HL-60 (cell line): ENCODE measurements around the gene ADD1.

Source experiments
- DNase-seq, 2 experiments: peaks; one replicate each; pipeline ENCODE4 v3.0.0-alpha.2; 2010 to 2020; ENCODE audit warnings: low read depth in 1 of 2, low spot score in 1 of 2
- H3K27ac ChIP-seq: fragments of 250-450 bp; sonication (Bioruptor Pico); replicated peaks from 2 replicates; pipeline ENCODE4 v1.5.1; 2020; ENCODE audit warnings: mild to moderate bottlenecking, moderate library complexity
- H3K27me3 ChIP-seq: fragments of 250-450 bp; sonication (Bioruptor Pico); 2 replicates; pipeline ENCODE4 v1.5.1; 2021; ENCODE audit warnings: mild to moderate bottlenecking, moderate library complexity; ENCODE audit not compliant: insufficient read depth, poor library complexity, severe bottlenecking
- H3K4me3 ChIP-seq: replicated peaks from 2 replicates; pipeline ENCODE4 v1.5.1; 2011; ENCODE audit warnings: mild to moderate bottlenecking, control low read depth, low read length; ENCODE audit not compliant: insufficient read depth
- GABPA ChIP-seq: IDR thresholded peaks from 2 replicates; pipeline ENCODE4 v1.6.1; 2012; ENCODE audit warnings: low read depth
- POLR2AphosphoS5 ChIP-seq: IDR thresholded peaks from 2 replicates; pipeline ENCODE4 v1.6.1; 2012; ENCODE audit warnings: low read depth
- SPI1 ChIP-seq: IDR thresholded peaks from 2 replicates; pipeline ENCODE4 v1.6.1; 2012; ENCODE audit warnings: low read depth, mild to moderate bottlenecking, borderline replicate concordance
- TF ChIP-seq, protein P1 (sequence below): IDR thresholded peaks from 2 replicates; pipeline ENCODE4 v1.6.1; 2012; ENCODE audit warnings: low read depth; ENCODE audit not compliant: insufficient replicate concordance
- TF ChIP-seq, protein P2 (sequence below): IDR thresholded peaks from one replicate; pipeline ENCODE4 v1.5.1; 2011; ENCODE audit warnings: low read length, control low read depth, inconsistent platforms; ENCODE audit not compliant: insufficient read depth

ADD1 gene

DNA sequence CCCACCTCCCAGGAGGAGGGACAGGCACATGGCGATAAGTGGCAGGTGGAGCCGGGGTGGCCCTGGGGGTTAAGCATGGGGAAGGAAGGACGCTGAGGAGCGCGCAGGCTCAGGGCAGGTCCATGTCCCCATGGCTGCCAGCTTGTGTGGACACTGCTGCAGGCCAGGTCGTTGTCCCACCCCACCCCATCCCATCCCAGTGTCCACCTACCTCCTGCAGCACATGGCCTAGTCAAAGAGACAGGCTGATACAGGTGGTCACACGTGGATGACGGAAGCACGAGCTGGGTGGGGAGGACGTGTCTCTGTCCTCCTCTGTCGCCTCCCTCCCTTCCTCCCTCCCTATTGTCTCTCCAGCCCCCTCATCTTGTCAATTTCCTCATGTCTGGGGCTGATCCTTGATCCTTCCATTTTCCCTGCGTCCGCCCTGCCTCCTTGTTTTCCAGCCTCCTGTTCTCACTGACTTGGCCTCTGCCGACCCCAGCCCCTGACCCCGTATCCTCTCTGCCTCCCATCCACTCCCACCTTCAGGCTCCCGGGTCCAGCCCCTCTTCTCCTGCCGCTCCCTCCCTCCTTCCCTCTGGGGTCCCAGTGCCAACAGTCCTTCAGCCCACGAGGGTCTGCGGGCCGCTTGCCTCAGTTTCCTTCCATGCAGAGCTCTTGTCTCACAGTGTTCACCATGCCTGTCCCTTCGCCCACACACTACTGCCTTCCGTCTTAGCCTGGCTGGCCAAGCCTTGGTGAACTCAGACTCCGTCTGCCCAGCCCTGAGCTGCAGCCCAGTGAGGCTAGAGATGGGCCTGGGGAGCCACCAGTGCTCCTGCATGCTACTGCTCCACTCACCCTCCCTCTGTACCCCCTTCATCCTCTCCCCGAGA is 15.5 kb upstream of the ADD1 start:
- DNase-seq, result no peak
- H3K27ac ChIP-seq, result no peak overlapping the region
- no peaks in the 10 kb centered on the region for H3K27me3 ChIP-seq
- TF ChIP-seq GABPA (no peak), SPI1 (no peak), POLR2AphosphoS5 (no peak)
- TF ChIP-seq, protein P1, sequence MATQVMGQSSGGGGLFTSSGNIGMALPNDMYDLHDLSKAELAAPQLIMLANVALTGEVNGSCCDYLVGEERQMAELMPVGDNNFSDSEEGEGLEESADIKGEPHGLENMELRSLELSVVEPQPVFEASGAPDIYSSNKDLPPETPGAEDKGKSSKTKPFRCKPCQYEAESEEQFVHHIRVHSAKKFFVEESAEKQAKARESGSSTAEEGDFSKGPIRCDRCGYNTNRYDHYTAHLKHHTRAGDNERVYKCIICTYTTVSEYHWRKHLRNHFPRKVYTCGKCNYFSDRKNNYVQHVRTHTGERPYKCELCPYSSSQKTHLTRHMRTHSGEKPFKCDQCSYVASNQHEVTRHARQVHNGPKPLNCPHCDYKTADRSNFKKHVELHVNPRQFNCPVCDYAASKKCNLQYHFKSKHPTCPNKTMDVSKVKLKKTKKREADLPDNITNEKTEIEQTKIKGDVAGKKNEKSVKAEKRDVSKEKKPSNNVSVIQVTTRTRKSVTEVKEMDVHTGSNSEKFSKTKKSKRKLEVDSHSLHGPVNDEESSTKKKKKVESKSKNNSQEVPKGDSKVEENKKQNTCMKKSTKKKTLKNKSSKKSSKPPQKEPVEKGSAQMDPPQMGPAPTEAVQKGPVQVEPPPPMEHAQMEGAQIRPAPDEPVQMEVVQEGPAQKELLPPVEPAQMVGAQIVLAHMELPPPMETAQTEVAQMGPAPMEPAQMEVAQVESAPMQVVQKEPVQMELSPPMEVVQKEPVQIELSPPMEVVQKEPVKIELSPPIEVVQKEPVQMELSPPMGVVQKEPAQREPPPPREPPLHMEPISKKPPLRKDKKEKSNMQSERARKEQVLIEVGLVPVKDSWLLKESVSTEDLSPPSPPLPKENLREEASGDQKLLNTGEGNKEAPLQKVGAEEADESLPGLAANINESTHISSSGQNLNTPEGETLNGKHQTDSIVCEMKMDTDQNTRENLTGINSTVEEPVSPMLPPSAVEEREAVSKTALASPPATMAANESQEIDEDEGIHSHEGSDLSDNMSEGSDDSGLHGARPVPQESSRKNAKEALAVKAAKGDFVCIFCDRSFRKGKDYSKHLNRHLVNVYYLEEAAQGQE, result no peak
- TF ChIP-seq, protein P2, sequence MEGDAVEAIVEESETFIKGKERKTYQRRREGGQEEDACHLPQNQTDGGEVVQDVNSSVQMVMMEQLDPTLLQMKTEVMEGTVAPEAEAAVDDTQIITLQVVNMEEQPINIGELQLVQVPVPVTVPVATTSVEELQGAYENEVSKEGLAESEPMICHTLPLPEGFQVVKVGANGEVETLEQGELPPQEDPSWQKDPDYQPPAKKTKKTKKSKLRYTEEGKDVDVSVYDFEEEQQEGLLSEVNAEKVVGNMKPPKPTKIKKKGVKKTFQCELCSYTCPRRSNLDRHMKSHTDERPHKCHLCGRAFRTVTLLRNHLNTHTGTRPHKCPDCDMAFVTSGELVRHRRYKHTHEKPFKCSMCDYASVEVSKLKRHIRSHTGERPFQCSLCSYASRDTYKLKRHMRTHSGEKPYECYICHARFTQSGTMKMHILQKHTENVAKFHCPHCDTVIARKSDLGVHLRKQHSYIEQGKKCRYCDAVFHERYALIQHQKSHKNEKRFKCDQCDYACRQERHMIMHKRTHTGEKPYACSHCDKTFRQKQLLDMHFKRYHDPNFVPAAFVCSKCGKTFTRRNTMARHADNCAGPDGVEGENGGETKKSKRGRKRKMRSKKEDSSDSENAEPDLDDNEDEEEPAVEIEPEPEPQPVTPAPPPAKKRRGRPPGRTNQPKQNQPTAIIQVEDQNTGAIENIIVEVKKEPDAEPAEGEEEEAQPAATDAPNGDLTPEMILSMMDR, result no peak
- H3K4me3 ChIP-seq, result no peak overlapping the region

DNA sequence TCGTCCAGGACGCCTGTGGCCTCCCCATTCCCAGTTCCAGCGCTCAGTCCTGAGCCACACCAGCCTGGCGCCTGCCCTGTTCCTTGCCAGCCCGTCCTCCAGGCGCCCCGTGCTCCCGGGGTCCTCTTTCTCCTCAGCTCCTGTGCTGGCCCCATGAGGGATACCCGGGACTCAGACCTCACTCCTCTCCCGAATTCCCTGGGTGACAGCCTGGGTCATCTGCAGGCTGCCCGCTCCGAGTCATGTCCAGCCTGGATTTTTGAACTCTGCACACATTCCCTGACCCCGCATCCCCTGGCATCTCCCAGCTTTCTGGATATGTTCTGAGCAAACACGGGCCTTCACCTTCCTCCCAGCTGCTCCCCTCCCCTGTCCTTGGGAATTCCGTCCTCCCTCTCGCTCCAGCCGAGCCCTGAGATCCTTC is 14.9 kb upstream of the ADD1 start:
- H3K4me3 ChIP-seq, result no peak overlapping the region
- TF ChIP-seq GABPA (no peak), POLR2AphosphoS5 (no peak), SPI1 (no peak)
- TF ChIP-seq, protein P2, result no peak
- TF ChIP-seq, protein P1, result no peak
- H3K27me3 ChIP-seq, result no peaks in the 10 kb centered on the region
- H3K27ac ChIP-seq, result no peak overlapping the region
- DNase-seq, result no peak

DNA sequence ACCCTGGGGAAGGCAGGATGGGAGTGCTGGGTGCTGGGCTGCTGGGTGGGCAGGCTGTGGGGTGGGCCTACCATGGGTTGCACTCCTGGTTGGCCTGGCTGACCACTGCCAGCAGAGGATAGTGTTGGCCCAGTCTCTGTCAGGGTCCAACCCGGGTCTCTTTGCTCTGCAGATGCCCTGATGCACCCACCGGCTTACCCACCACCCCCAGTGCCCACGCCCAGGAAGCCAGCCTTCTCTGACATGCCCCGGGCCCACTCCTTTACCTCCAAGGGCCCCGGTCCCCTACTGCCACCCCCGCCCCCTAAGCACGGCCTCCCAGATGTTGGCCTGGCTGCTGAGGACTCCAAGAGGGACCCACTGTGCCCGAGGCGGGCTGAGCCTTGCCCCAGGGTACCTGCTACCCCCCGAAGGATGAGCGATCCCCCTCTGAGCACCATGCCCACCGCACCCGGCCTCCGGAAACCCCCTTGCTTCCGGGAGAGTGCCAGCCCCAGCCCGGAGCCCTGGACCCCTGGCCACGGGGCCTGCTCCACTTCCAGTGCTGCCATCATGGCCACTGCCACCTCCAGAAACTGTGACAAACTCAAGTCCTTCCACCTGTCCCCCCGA is 14.2 kb upstream of the ADD1 start:
- H3K4me3 ChIP-seq, result no peak overlapping the region
- H3K27me3 ChIP-seq, result no peaks in the 10 kb centered on the region
- no peak overlapping the region for H3K27ac ChIP-seq
- TF ChIP-seq, protein P1, result no peak
- TF ChIP-seq GABPA (no peak), POLR2AphosphoS5 (no peak), SPI1 (no peak)
- TF ChIP-seq, protein P2, result no peak
- no peak for DNase-seq
